ENCODE data around the gene ADCY2.

ADCY2 gene

DNA sequence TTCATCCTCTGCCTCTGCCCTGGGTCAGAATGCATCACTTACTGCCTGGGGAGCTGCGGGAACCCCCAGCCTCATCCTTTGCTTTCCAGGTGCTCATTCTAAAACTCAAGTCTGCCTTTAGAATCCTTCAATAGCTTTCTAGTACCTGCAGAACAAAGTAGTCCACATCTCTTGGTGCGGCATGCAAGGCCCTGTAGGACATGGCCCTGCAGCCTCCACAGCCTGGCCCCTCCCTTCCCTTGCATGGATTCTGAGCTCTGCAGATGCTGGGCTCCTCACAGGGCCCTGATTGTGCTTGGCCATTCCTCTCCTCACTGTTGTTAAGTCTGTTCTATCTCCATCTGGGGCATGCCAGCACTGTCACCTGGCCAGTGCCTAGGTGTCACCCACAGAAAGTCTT lies 141.6 kb downstream of the ADCY2 start:
- no peak overlapping the region for H3K27ac ChIP-seq (replicated peaks)
- H3K4me3 ChIP-seq (replicated peaks; ENCODE audit: insufficient read depth, low read length), result no peak overlapping the region
- H3K27me3 ChIP-seq (ENCODE audit: insufficient read depth, poor library complexity, severe bottlenecking), result no peaks in the 10 kb centered on the region
- no peak for TF ChIP-seq GABPA (IDR thresholded peaks at IDR 0.05; ENCODE audit: low read depth)
- TF ChIP-seq, protein P1, sequence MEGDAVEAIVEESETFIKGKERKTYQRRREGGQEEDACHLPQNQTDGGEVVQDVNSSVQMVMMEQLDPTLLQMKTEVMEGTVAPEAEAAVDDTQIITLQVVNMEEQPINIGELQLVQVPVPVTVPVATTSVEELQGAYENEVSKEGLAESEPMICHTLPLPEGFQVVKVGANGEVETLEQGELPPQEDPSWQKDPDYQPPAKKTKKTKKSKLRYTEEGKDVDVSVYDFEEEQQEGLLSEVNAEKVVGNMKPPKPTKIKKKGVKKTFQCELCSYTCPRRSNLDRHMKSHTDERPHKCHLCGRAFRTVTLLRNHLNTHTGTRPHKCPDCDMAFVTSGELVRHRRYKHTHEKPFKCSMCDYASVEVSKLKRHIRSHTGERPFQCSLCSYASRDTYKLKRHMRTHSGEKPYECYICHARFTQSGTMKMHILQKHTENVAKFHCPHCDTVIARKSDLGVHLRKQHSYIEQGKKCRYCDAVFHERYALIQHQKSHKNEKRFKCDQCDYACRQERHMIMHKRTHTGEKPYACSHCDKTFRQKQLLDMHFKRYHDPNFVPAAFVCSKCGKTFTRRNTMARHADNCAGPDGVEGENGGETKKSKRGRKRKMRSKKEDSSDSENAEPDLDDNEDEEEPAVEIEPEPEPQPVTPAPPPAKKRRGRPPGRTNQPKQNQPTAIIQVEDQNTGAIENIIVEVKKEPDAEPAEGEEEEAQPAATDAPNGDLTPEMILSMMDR (IDR thresholded peaks at IDR 0.05; ENCODE audit: insufficient read depth, low read length), result no peak
- TF ChIP-seq SPI1 (IDR thresholded peaks at IDR 0.05; ENCODE audit: borderline replicate concordance, low read depth), result no peak
- TF ChIP-seq, protein P2, sequence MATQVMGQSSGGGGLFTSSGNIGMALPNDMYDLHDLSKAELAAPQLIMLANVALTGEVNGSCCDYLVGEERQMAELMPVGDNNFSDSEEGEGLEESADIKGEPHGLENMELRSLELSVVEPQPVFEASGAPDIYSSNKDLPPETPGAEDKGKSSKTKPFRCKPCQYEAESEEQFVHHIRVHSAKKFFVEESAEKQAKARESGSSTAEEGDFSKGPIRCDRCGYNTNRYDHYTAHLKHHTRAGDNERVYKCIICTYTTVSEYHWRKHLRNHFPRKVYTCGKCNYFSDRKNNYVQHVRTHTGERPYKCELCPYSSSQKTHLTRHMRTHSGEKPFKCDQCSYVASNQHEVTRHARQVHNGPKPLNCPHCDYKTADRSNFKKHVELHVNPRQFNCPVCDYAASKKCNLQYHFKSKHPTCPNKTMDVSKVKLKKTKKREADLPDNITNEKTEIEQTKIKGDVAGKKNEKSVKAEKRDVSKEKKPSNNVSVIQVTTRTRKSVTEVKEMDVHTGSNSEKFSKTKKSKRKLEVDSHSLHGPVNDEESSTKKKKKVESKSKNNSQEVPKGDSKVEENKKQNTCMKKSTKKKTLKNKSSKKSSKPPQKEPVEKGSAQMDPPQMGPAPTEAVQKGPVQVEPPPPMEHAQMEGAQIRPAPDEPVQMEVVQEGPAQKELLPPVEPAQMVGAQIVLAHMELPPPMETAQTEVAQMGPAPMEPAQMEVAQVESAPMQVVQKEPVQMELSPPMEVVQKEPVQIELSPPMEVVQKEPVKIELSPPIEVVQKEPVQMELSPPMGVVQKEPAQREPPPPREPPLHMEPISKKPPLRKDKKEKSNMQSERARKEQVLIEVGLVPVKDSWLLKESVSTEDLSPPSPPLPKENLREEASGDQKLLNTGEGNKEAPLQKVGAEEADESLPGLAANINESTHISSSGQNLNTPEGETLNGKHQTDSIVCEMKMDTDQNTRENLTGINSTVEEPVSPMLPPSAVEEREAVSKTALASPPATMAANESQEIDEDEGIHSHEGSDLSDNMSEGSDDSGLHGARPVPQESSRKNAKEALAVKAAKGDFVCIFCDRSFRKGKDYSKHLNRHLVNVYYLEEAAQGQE (IDR thresholded peaks at IDR 0.05; ENCODE audit: insufficient replicate concordance, low read depth), result no peak
- TF ChIP-seq POLR2AphosphoS5 (IDR thresholded peaks at IDR 0.05; ENCODE audit: low read depth), result no peak
- DNase-seq (ENCODE audit: low read depth in 1 of 2, low spot score in 1 of 2), result no peak

GRCh38 chr5:7539571-7539970 lies 143.6 kb downstream of the ADCY2 start:
- TF ChIP-seq, protein P1 (IDR thresholded peaks at IDR 0.05; ENCODE audit: insufficient read depth, low read length), result no peak
- TF ChIP-seq, protein P2 (IDR thresholded peaks at IDR 0.05; ENCODE audit: insufficient replicate concordance, low read depth), result no peak
- TF ChIP-seq GABPA (IDR thresholded peaks at IDR 0.05; ENCODE audit: low read depth) (no peak), POLR2AphosphoS5 (IDR thresholded peaks at IDR 0.05; ENCODE audit: low read depth) (no peak), SPI1 (IDR thresholded peaks at IDR 0.05; ENCODE audit: borderline replicate concordance, low read depth) (no peak)
- DNase-seq (ENCODE audit: low read depth in 1 of 2, low spot score in 1 of 2), result no peak
- Histone ChIP-seq H3K27me3 (ENCODE audit: insufficient read depth, poor library complexity, severe bottlenecking) (no peaks in the 10 kb centered on the region), H3K4me3 (replicated peaks; ENCODE audit: insufficient read depth, low read length) (no peak overlapping the region), H3K27ac (replicated peaks) (no peak overlapping the region)

DNA sequence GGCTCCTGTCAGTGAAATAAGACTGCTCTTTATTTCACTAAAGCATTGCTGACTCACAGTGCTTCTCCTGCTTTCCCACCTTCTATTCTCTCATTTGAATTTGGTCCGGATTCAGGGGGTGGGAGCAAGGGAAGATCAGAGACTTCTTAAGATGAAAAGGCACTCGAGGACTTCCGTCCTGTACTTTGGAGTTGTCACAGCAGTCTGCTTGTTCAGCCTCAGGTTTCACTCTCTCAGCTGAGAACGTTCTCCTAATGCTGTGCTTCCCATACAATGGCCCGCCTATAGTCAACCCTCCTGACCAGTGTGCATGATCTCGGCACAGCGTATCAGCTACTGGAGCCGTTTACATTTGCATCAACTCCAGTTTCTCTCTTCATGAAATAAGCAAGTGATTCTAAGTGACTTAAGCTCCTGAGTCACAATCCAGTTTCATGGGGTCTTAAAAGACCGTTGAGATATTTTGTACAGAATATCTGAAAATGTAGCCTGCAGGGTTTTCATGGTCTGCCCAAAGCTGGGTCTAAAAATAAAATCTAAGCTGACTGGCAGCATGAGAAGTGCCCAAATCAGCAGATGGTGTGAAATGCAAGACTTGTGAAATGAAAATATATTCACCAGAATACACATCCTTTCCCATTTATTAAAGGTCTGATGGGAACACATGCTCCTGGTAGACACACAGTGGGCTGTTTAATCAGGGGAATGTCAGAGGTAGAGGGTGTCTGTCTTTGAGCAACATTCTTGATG lies 145.0 kb downstream of the ADCY2 start:
- H3K4me3 ChIP-seq (replicated peaks; ENCODE audit: insufficient read depth, low read length), result no peak overlapping the region
- no peak overlapping the region for H3K27ac ChIP-seq (replicated peaks)
- no peak for DNase-seq (ENCODE audit: low read depth in 1 of 2, low spot score in 1 of 2)
- TF ChIP-seq SPI1 (IDR thresholded peaks at IDR 0.05; ENCODE audit: borderline replicate concordance, low read depth) (no peak), GABPA (IDR thresholded peaks at IDR 0.05; ENCODE audit: low read depth) (no peak), POLR2AphosphoS5 (IDR thresholded peaks at IDR 0.05; ENCODE audit: low read depth) (no peak)
- TF ChIP-seq, protein P2 (IDR thresholded peaks at IDR 0.05; ENCODE audit: insufficient replicate concordance, low read depth), result no peak
- TF ChIP-seq, protein P1 (IDR thresholded peaks at IDR 0.05; ENCODE audit: insufficient read depth, low read length), result no peak
- no peaks in the 10 kb centered on the region for H3K27me3 ChIP-seq (ENCODE audit: insufficient read depth, poor library complexity, severe bottlenecking)

Measured in HL-60 (cell line).